ENCODE data around the gene JMJD4. TPM values are rescaled to one million over a fixed set of nuclear protein-coding genes. Genes with fewer than 3 reads are reported as not detected.

Gene JMJD4
- polyA plus RNA-seq, 3 donors: 7.9 to 11.2 (median 11.2) TPM

GRCh38 chr1:227739636-227740035 lies 4.5 kb upstream of the JMJD4 start:
- peaks cover 2 to 5% of the 10 kb centered on the region in 2 donors for H3K36me3 Mint-ChIP-seq
- Histone ChIP-seq H3K9me3 (replicated peaks in 1 of 2; ENCODE audit: control insufficient read depth in 1 of 2, insufficient read depth in 1 of 2, low read length in 2 of 2) (no peaks in the 10 kb centered on the region), H3K9ac (ENCODE audit: insufficient read depth, low read length, poor library complexity, severe bottlenecking) (no peak overlapping the region), H3K4me3 (replicated peaks in 1 of 3; ENCODE audit: low read depth in 2 of 3, low read length in 3 of 3) (no peak overlapping the region), H3K36me3 (replicated peaks in 1 of 2; ENCODE audit: control insufficient read depth in 1 of 2, insufficient read depth in 2 of 2, low read length in 2 of 2) (no peaks in the 10 kb centered on the region), H3K27ac (ENCODE audit: low read depth in 1 of 2, low read length in 2 of 2) (no peak overlapping the region), H3K4me1 (ENCODE audit: control insufficient read depth in 1 of 2, insufficient read depth in 2 of 2, low read length in 2 of 2) (peaks cover 8 to 15% of the 10 kb centered on the region in 2 donors), H2AFZ (ENCODE audit: insufficient read depth, low read depth, low read length, poor library complexity, severe bottlenecking) (no peak overlapping the region), H3K79me2 (ENCODE audit: insufficient read depth, low read length) (peaks cover 29% of the 10 kb centered on the region), H4K20me1 (ENCODE audit: insufficient read depth, low read length) (no peaks in the 10 kb centered on the region), H3K4me2 (replicated peaks; ENCODE audit: extremely low read depth, low read length, poor library complexity, severe bottlenecking) (no peak overlapping the region), H3K27me3 (ENCODE audit: control insufficient read depth in 2 of 2, insufficient read depth in 2 of 2, low read length in 2 of 2) (no peaks in the 10 kb centered on the region)
- H3K4me1 Mint-ChIP-seq: peaks cover 11% of the 10 kb centered on the region
- H3K27ac Mint-ChIP-seq: peak overlapping the region in 1 of 7 donors; percentile 64
- intact Hi-C loops (cut with micrococcal nuclease): no loop called here
- H3K9me3 Mint-ChIP-seq: no peaks in the 10 kb centered on the region
- 86% methylated on average over 7 of the region's 7 CpGs for WGBS (ENCODE audit: insufficient coverage)
- no peak for DNase-seq
- TF ChIP-seq, protein P1, sequence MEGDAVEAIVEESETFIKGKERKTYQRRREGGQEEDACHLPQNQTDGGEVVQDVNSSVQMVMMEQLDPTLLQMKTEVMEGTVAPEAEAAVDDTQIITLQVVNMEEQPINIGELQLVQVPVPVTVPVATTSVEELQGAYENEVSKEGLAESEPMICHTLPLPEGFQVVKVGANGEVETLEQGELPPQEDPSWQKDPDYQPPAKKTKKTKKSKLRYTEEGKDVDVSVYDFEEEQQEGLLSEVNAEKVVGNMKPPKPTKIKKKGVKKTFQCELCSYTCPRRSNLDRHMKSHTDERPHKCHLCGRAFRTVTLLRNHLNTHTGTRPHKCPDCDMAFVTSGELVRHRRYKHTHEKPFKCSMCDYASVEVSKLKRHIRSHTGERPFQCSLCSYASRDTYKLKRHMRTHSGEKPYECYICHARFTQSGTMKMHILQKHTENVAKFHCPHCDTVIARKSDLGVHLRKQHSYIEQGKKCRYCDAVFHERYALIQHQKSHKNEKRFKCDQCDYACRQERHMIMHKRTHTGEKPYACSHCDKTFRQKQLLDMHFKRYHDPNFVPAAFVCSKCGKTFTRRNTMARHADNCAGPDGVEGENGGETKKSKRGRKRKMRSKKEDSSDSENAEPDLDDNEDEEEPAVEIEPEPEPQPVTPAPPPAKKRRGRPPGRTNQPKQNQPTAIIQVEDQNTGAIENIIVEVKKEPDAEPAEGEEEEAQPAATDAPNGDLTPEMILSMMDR (IDR thresholded peaks at IDR 0.05): no peak
- peaks cover 0 to 2% (median 0%) of the 10 kb centered on the region in 3 donors for H3K27me3 Mint-ChIP-seq (ENCODE audit: low read depth in 3 of 3)
- H3K4me3 Mint-ChIP-seq: no peak overlapping the region

DNA sequence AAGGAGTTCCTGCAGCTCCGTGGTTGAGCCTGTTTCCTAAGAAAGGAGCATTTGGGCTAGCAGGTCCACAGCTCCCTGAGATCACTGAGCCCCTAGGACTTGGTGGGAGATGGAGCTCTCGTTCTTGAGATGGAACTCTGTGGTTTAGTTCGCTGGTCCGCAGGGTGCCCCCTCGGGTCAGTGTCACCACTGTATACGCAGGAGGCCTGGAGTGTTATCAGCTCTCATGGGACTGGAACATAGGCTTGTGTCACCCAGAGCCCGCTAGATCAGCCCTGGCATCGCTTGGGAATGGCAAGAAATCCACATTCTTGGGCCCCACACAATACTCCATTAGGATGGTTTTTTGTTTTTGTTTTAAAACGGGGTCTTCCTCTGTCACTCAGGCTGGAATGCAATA lies 3.7 kb upstream of the JMJD4 start:
- Histone ChIP-seq H3K9ac (ENCODE audit: insufficient read depth, low read length, poor library complexity, severe bottlenecking) (no peak overlapping the region), H3K4me2 (replicated peaks; ENCODE audit: extremely low read depth, low read length, poor library complexity, severe bottlenecking) (no peak overlapping the region), H3K4me1 (ENCODE audit: control insufficient read depth in 1 of 2, insufficient read depth in 2 of 2, low read length in 2 of 2) (peaks cover 16 to 23% of the 10 kb centered on the region in 2 donors), H3K27me3 (ENCODE audit: control insufficient read depth in 2 of 2, insufficient read depth in 2 of 2, low read length in 2 of 2) (no peaks in the 10 kb centered on the region), H4K20me1 (ENCODE audit: insufficient read depth, low read length) (peaks cover 3% of the 10 kb centered on the region), H3K36me3 (replicated peaks in 1 of 2; ENCODE audit: control insufficient read depth in 1 of 2, insufficient read depth in 2 of 2, low read length in 2 of 2) (no peaks in the 10 kb centered on the region), H3K4me3 (replicated peaks in 1 of 3; ENCODE audit: low read depth in 2 of 3, low read length in 3 of 3) (no peak overlapping the region), H2AFZ (ENCODE audit: insufficient read depth, low read depth, low read length, poor library complexity, severe bottlenecking) (no peak overlapping the region), H3K27ac (ENCODE audit: low read depth in 1 of 2, low read length in 2 of 2) (no peak overlapping the region), H3K9me3 (replicated peaks in 1 of 2; ENCODE audit: control insufficient read depth in 1 of 2, insufficient read depth in 1 of 2, low read length in 2 of 2) (no peaks in the 10 kb centered on the region), H3K79me2 (ENCODE audit: insufficient read depth, low read length) (peaks cover 37% of the 10 kb centered on the region)
- no peak for DNase-seq
- Mint-ChIP-seq H3K36me3 (peaks cover 2 to 5% of the 10 kb centered on the region in 2 donors), H3K27ac (no peak overlapping the region), H3K4me3 (no peak overlapping the region), H3K9me3 (no peaks in the 10 kb centered on the region), H3K4me1 (peaks cover 19% of the 10 kb centered on the region), H3K27me3 (ENCODE audit: low read depth in 3 of 3) (peaks cover 0 to 2% (median 0%) of the 10 kb centered on the region in 3 donors)
- 99% methylated on average over 6 of the region's 9 CpGs for WGBS (ENCODE audit: insufficient coverage)
- intact Hi-C loops (cut with micrococcal nuclease): no loop called here
- TF ChIP-seq, protein P1 (IDR thresholded peaks at IDR 0.05): no peak

Measured in CD14-positive monocyte (primary cell).